Measurements from ENCODE around the gene OSBPL6. TPM values are rescaled to one million over a fixed set of nuclear protein-coding genes. Genes with fewer than 3 reads are reported as not detected.
"Not testable (repeated sequence)": the region's sequence is repeated elsewhere in the genome, so short reads cannot be mapped to it uniquely, and the experiment has no call there.

OSBPL6 gene
- total RNA-seq, 1 donor from 2014 or later = 14.0 TPM

DNA sequence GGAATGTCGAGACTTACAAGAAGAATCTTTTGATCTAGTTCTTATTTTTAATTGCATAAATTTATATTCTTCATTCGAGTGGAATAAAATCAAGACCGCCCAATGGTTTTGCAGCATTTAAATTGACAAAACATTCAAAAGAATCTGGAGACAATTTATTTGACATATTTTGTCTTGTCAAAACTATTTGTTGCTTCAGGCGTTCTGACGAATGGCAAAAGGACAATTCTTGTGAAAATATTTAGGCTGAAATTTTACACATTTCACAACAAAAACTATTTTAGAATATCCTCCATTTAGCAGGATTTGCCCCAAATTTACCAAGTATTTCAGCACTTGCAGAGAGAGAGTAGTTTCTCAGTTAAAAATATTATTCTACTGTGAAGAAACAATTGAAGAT, 214.9 kb downstream of the OSBPL6 start:
- no peaks in the 10 kb centered on the region for H3K36me3 ChIP-seq
- no peak for DNase-seq (ENCODE audit: low spot score)
- peaks cover 6% of the 10 kb centered on the region for H3F3A ChIP-seq (ENCODE audit: low read depth)
- no peaks in the 10 kb centered on the region for H3K9me3 ChIP-seq (ENCODE audit: low read depth)
- H3K36me3 Mint-ChIP-seq = no peaks in the 10 kb centered on the region
- TF ChIP-seq, protein P1, sequence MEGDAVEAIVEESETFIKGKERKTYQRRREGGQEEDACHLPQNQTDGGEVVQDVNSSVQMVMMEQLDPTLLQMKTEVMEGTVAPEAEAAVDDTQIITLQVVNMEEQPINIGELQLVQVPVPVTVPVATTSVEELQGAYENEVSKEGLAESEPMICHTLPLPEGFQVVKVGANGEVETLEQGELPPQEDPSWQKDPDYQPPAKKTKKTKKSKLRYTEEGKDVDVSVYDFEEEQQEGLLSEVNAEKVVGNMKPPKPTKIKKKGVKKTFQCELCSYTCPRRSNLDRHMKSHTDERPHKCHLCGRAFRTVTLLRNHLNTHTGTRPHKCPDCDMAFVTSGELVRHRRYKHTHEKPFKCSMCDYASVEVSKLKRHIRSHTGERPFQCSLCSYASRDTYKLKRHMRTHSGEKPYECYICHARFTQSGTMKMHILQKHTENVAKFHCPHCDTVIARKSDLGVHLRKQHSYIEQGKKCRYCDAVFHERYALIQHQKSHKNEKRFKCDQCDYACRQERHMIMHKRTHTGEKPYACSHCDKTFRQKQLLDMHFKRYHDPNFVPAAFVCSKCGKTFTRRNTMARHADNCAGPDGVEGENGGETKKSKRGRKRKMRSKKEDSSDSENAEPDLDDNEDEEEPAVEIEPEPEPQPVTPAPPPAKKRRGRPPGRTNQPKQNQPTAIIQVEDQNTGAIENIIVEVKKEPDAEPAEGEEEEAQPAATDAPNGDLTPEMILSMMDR (IDR thresholded peaks at IDR 0.05) = no peak
- TF ChIP-seq EZH2phosphoT487 (IDR thresholded peaks at IDR 0.05) = no peak
- TF ChIP-seq EZH2 (IDR thresholded peaks at IDR 0.05) = no peak
- H3K79me2 ChIP-seq (ENCODE audit: low read depth) = no peaks in the 10 kb centered on the region
- no peak overlapping the region for H3K27ac Mint-ChIP-seq
- H3K4me3 Mint-ChIP-seq = no peak overlapping the region
- H3K4me2 ChIP-seq = no peak overlapping the region
- no peak overlapping the region for H3K4me3 ChIP-seq
- H4K20me1 ChIP-seq (ENCODE audit: low read depth) = no peaks in the 10 kb centered on the region
- H3K27ac ChIP-seq = no peak overlapping the region
- no peak overlapping the region for H2AFZ ChIP-seq (replicated peaks)
- peaks cover 2% of the 10 kb centered on the region for H3K9me3 Mint-ChIP-seq
- H3K4me1 Mint-ChIP-seq = peaks cover 4% of the 10 kb centered on the region
- peaks cover 6% of the 10 kb centered on the region for H3K27me3 Mint-ChIP-seq (ENCODE audit: insufficient read depth, low read depth)
- H3K27me3 ChIP-seq = no peaks in the 10 kb centered on the region
- no peak overlapping the region for H3K9ac ChIP-seq
- no peaks in the 10 kb centered on the region for H3K4me1 ChIP-seq

DNA sequence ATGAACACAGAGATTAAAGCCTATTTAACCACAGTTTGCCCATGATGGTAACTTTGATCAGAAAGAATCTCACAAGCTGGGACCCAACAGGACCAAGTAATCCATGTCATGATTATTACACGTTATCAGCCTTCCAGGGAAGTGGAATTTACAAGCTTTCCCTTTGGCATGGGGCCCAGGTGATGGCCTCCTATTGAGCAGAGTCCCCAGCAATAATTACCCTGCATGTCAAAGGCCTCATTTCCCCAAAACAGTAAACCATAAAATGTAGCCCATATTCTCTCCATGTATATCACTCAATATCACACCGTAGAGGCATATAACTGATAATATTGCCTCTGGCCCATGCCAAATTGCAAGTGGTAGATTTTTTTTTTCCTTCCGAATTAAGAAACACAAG, 217.7 kb downstream of the OSBPL6 start:
- peaks cover 9% of the 10 kb centered on the region for H3K79me2 ChIP-seq (ENCODE audit: low read depth)
- no peak overlapping the region for H3K27ac ChIP-seq
- Mint-ChIP-seq H3K9me3 (peaks cover 2% of the 10 kb centered on the region), H3K36me3 (no peaks in the 10 kb centered on the region), H3K27ac (no peak overlapping the region), H3K4me1 (peaks cover 17% of the 10 kb centered on the region), H3K4me3 (no peak overlapping the region), H3K27me3 (ENCODE audit: insufficient read depth, low read depth) (peaks cover 6% of the 10 kb centered on the region)
- no peak overlapping the region for H3K9ac ChIP-seq
- peaks cover 4% of the 10 kb centered on the region for H3K4me1 ChIP-seq
- no peak for TF ChIP-seq EZH2phosphoT487 (IDR thresholded peaks at IDR 0.05)
- TF ChIP-seq, protein P1 (IDR thresholded peaks at IDR 0.05) = no peak
- TF ChIP-seq EZH2 (IDR thresholded peaks at IDR 0.05) = no peak
- peaks cover 6% of the 10 kb centered on the region for H3F3A ChIP-seq (ENCODE audit: low read depth)
- H3K9me3 ChIP-seq (ENCODE audit: low read depth) = no peaks in the 10 kb centered on the region
- DNase-seq (ENCODE audit: low spot score) = no peak
- no peak overlapping the region for H2AFZ ChIP-seq (replicated peaks)
- H3K36me3 ChIP-seq = no peaks in the 10 kb centered on the region
- no peaks in the 10 kb centered on the region for H4K20me1 ChIP-seq (ENCODE audit: low read depth)
- no peaks in the 10 kb centered on the region for H3K27me3 ChIP-seq
- H3K4me2 ChIP-seq = no peak overlapping the region
- no peak overlapping the region for H3K4me3 ChIP-seq

DNA sequence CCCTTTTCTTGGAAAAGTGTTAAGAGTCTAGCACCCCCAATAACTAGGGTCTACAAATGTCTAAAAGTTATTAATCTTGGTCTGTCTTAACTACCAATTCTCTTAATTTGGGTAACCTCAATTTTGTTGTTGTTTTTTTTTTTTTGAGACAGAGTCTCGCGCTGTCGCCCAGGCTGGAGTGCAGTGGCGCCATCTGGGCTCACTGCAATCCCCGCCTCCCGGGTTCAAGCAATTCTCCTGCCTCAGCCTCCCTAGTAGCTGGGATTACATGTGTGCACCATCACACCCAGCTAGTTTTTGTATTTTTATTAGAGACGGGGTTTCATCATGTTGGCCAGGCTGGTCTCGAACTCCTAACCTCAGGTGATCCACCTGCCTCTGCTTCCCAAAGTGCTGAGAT, 218.1 kb downstream of the OSBPL6 start:
- not testable (repeated sequence) for DNase-seq (ENCODE audit: low spot score); H3K4me1 ChIP-seq; H3K9ac ChIP-seq; H3K4me3 ChIP-seq; H3K27me3 Mint-ChIP-seq (ENCODE audit: insufficient read depth, low read depth); H3K9me3 ChIP-seq (ENCODE audit: low read depth); H3K36me3 ChIP-seq; H3K4me2 ChIP-seq; H3F3A ChIP-seq (ENCODE audit: low read depth); H3K79me2 ChIP-seq (ENCODE audit: low read depth); H3K27me3 ChIP-seq; H2AFZ ChIP-seq (replicated peaks); H3K36me3 Mint-ChIP-seq; H3K27ac ChIP-seq; H4K20me1 ChIP-seq (ENCODE audit: low read depth); H3K27ac Mint-ChIP-seq; H3K9me3 Mint-ChIP-seq
- Mint-ChIP-seq H3K4me1 (peaks cover 17% of the 10 kb centered on the region), H3K4me3 (peak overlapping the region; percentile 90)

DNA sequence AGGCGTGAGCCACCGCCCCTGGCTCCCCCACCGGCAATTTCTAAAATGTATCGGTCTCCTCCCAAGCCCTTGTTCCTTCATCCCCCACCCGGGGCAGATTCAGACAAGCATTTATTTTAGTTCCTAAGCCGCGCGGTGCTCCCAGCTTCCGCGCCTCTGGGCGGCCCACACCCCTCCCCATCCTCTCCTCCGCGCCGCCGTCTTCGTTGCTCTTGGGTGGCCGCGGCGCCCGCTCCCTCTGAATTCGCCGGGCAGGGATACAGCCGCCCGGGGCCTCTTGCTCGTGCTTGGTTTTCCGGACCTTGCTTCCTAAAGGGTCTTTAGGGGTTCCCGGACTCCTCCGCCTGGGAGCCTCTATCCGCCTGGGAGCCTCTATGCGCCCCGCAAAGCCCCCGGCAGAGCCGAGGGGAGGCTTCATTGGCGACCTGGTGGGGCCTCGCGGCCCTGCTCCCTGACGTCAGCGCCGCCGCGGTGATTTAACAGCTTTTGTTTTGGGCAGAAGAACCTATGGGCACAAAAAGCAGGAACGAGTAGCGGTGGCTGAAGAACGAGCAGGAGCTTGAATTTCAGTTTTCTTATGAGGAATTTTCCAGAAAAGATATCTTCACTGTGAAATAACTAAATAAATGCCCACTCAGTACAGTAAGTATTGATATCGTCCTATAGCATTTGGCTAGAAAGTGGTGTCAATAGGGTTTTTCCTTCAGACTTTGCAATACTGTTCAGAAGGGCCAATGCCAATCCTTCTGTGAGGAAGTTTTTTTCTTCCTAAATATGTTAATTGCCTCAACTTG, 219.4 kb downstream of the OSBPL6 start:
- Histone ChIP-seq H3K27me3 (no peaks in the 10 kb centered on the region), H2AFZ (replicated peaks) (peak overlapping the region; percentile 91), H3K4me1 (peaks cover 4% of the 10 kb centered on the region), H3K9me3 (ENCODE audit: low read depth) (no peaks in the 10 kb centered on the region), H3K4me2 (peak overlapping the region; percentile 87), H3K36me3 (no peaks in the 10 kb centered on the region), H3K27ac (peak overlapping the region; percentile 82), H3K4me3 (peak overlapping the region; percentile 83), H3F3A (ENCODE audit: low read depth) (peaks cover 6% of the 10 kb centered on the region), H3K9ac (peak overlapping the region; percentile 78), H4K20me1 (ENCODE audit: low read depth) (no peaks in the 10 kb centered on the region), H3K79me2 (ENCODE audit: low read depth) (peaks cover 9% of the 10 kb centered on the region)
- Mint-ChIP-seq H3K27me3 (ENCODE audit: insufficient read depth, low read depth) (peaks cover 6% of the 10 kb centered on the region), H3K27ac (peak overlapping the region; percentile 95), H3K4me1 (peaks cover 17% of the 10 kb centered on the region), H3K9me3 (peaks cover 2% of the 10 kb centered on the region), H3K36me3 (no peaks in the 10 kb centered on the region), H3K4me3 (peak overlapping the region; percentile 90)
- TF ChIP-seq, protein P1 (IDR thresholded peaks at IDR 0.05) = no peak
- no peak for TF ChIP-seq EZH2phosphoT487 (IDR thresholded peaks at IDR 0.05)
- no peak for TF ChIP-seq EZH2 (IDR thresholded peaks at IDR 0.05)
- DNase-seq (ENCODE audit: low spot score) = peak; percentile 89

Measured in neural progenitor cell (in vitro differentiated cells).